NB4 (cell line): ENCODE measurements around the gene LPO.

Source experiments
- MAX ChIP-seq: IDR thresholded peaks from 2 replicates; pipeline ENCODE4 v1.6.1; 2011; ENCODE audit warnings: low read depth, low read length
- POLR2A ChIP-seq: IDR thresholded peaks from 2 replicates; pipeline ENCODE4 v1.6.1; 2011; ENCODE audit warnings: mild to moderate bottlenecking; ENCODE audit not compliant: insufficient read length; ENCODE audit errors: extremely low read depth
- TF ChIP-seq, protein P1 (sequence below): IDR thresholded peaks from one replicate; pipeline ENCODE4 v1.5.1; 2012; ENCODE audit warnings: low read depth, low read length

- TF ChIP-seq, protein P1, sequence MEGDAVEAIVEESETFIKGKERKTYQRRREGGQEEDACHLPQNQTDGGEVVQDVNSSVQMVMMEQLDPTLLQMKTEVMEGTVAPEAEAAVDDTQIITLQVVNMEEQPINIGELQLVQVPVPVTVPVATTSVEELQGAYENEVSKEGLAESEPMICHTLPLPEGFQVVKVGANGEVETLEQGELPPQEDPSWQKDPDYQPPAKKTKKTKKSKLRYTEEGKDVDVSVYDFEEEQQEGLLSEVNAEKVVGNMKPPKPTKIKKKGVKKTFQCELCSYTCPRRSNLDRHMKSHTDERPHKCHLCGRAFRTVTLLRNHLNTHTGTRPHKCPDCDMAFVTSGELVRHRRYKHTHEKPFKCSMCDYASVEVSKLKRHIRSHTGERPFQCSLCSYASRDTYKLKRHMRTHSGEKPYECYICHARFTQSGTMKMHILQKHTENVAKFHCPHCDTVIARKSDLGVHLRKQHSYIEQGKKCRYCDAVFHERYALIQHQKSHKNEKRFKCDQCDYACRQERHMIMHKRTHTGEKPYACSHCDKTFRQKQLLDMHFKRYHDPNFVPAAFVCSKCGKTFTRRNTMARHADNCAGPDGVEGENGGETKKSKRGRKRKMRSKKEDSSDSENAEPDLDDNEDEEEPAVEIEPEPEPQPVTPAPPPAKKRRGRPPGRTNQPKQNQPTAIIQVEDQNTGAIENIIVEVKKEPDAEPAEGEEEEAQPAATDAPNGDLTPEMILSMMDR: no peak
- TF ChIP-seq POLR2A (peak; percentile 13), MAX (no peak)
Observed at GRCh38 chr17:58316260-58316960, 78.0 kb downstream of the LPO start.
